HepG2 (cell line): ENCODE measurements around the gene SLC17A9. TPM values are rescaled to one million over a fixed set of nuclear protein-coding genes. Genes with fewer than 3 reads are reported as not detected.

ENCODE experiments used
- ATAC-seq: fragments of 200-7000 bp; cut with Tn5 transposase; 3 replicates; pipeline ENCODE4 v1.9.1; 2020; ENCODE audit warnings: mild to moderate bottlenecking, moderate library complexity
- BruUV-seq: library from RNA; stranded (reverse); fragments of 400-500 nt; replicated peaks from 2 replicates; lab custom pipeline; 2021; lab: Mats Ljungman, UMichigan
- CTCF ChIA-PET: fragments of 300-600 bp; formaldehyde crosslinking; extraction: SDS; loops from one replicate; lab custom pipeline; 2021; ENCODE audit warnings: low total read pairs, inconsistent platforms, low intra/inter-chr PET ratio; lab: Yijun Ruan, JAX
- POLR2A ChIA-PET: fragments of 350-600 bp; sonication (Branson Sonifier 250); formaldehyde crosslinking; loops from one replicate; lab custom pipeline; 2020; ENCODE audit warnings: antibody characterized with exemption, inconsistent platforms; lab: Yijun Ruan, JAX
- DNase-seq: peaks from one replicate; pipeline ENCODE4 v3.0.0-alpha.2; 2015; ENCODE audit warnings: low spot score
- FAIRE-seq: peaks from 3 replicates; lab custom pipeline; 2011; peaks lifted over from hg19 to GRCh38; lab: Jason Lieb, UNC
- H2AFZ ChIP-seq: one replicate; pipeline ENCODE4 v1.6.1; 2011; ENCODE audit warnings: low read length, inconsistent platforms
- H3K27ac ChIP-seq: fragments of 300-600 bp; 3 replicates; pipeline ENCODE4 v1.8.0; 2011; ENCODE audit warnings: mixed run types, mild to moderate bottlenecking, mixed read lengths, low read length, inconsistent platforms; ENCODE audit not compliant: insufficient read depth; ENCODE audit errors: extremely low read length
- H3K27me3 ChIP-seq, 2 experiments: fragments of 200-600 bp in 1 of 2; 2 replicates in 1 of 2; 3 replicates in 1 of 2; pipeline versions ENCODE4 v1.6.0 to v1.8.0; 2011; ENCODE audit warnings: low read length in 2 of 2, mild to moderate bottlenecking in 2 of 2, moderate library complexity in 2 of 2, inconsistent platforms in 1 of 2; ENCODE audit not compliant: insufficient read depth in 2 of 2, control insufficient read depth in 1 of 2
- H3K36me3 ChIP-seq, 2 experiments: fragments of 200-600 bp in 1 of 2; replicated peaks in 1 of 2; 2 replicates in 1 of 2; 3 replicates in 1 of 2; pipeline versions ENCODE4 v1.5.1 to v1.8.0; 2011; ENCODE audit warnings: low read length in 2 of 2, inconsistent platforms in 1 of 2; ENCODE audit not compliant: insufficient read depth in 2 of 2, control insufficient read depth in 1 of 2
- H3K4me1 ChIP-seq: 2 replicates; pipeline ENCODE4 v1.5.1; 2012; ENCODE audit warnings: low read length, inconsistent platforms; ENCODE audit not compliant: insufficient read depth
- H3K4me2 ChIP-seq: 2 replicates; pipeline ENCODE4 v1.6.0; 2011; ENCODE audit warnings: low read depth, low read length, inconsistent platforms
- H3K4me3 ChIP-seq, 3 experiments: fragments of 200-600 bp in 1 of 3; sonication (generic), shearing (Covaris generic) in 1 of 3; replicated peaks in 1 of 3; 2 replicates each; pipeline ENCODE4 v1.5.1; 2011 to 2016; ENCODE audit warnings: low read length in 3 of 3, inconsistent platforms in 2 of 3, low read depth in 2 of 3, mild to moderate bottlenecking in 2 of 3, control low read depth in 1 of 3, mixed read lengths in 1 of 3; ENCODE audit not compliant: insufficient read depth in 1 of 3
- H3K79me2 ChIP-seq: one replicate; pipeline ENCODE4 v1.6.1; 2011; ENCODE audit warnings: low read length, inconsistent platforms; ENCODE audit not compliant: insufficient read depth
- H3K9ac ChIP-seq: 2 replicates; pipeline ENCODE4 v1.6.0; 2011; ENCODE audit warnings: mild to moderate bottlenecking, low read depth, low read length, inconsistent platforms; ENCODE audit not compliant: insufficient read depth
- H3K9me3 ChIP-seq: 2 replicates; pipeline ENCODE4 v1.5.1; 2012; ENCODE audit warnings: mild to moderate bottlenecking, low read length
- H4K20me1 ChIP-seq: 2 replicates; pipeline ENCODE4 v1.6.0; 2011; ENCODE audit warnings: inconsistent platforms, mild to moderate bottlenecking, low read length, moderate library complexity; ENCODE audit not compliant: insufficient read depth
- ARNT ChIP-seq: fragments of 450-650 bp; IDR thresholded peaks from 2 replicates; pipeline ENCODE4 v1.6.1; 2017
- ATF7 ChIP-seq, 2 experiments: fragments of 450-650 bp in 1 of 2; sonication (generic) in 1 of 2; formaldehyde crosslinking in 1 of 2; IDR thresholded peaks; 2 replicates each; pipeline versions ENCODE4 v1.4.0 to v1.6.1; 2016 to 2020; ENCODE audit warnings: antibody characterized with exemption in 1 of 2, mild to moderate bottlenecking in 1 of 2, missing genetic modification reagents in 1 of 2
- HINFP ChIP-seq: sonication (generic); formaldehyde crosslinking; IDR thresholded peaks from 2 replicates; pipeline ENCODE4 v1.4.0; 2020; ENCODE audit warnings: low read depth, mild to moderate bottlenecking, missing genetic modification reagents
- HMGXB4 ChIP-seq, 2 experiments: sonication (generic) in 1 of 2; formaldehyde crosslinking in 1 of 2; IDR thresholded peaks; 2 replicates each; pipeline versions ENCODE4 v1.4.0 to v1.6.1; 2018 to 2020; ENCODE audit warnings: missing genetic modification reagents in 2 of 2, borderline replicate concordance in 1 of 2, low read depth in 1 of 2, mild to moderate bottlenecking in 1 of 2, missing biosample characterization in 1 of 2
- JUND ChIP-seq: sonication (generic); formaldehyde crosslinking; IDR thresholded peaks from 2 replicates; pipeline ENCODE4 v1.8.0; 2022; ENCODE audit warnings: mild to moderate bottlenecking, missing genetic modification reagents
- KDM3A ChIP-seq: IDR thresholded peaks from 2 replicates; pipeline ENCODE4 v1.6.1; 2018; ENCODE audit warnings: low read depth, missing compliant biosample characterization
- KDM5A ChIP-seq: fragments of 200-600 bp; sonication (generic); IDR thresholded peaks from 2 replicates; pipeline ENCODE4 v1.7.0; 2018; ENCODE audit warnings: antibody characterized with exemption, mild to moderate bottlenecking, low read length, borderline replicate concordance
- MIXL1 ChIP-seq: IDR thresholded peaks from 2 replicates; pipeline ENCODE4 v1.6.1; 2016
- RARA ChIP-seq: IDR thresholded peaks from 2 replicates; pipeline ENCODE4 v1.6.1; 2016; ENCODE audit warnings: missing genetic modification reagents, missing compliant biosample characterization
- RFX3 ChIP-seq: IDR thresholded peaks from 2 replicates; pipeline ENCODE4 v1.6.1; 2016; ENCODE audit warnings: missing biosample characterization, missing genetic modification reagents
- RFX5 ChIP-seq: IDR thresholded peaks from 2 replicates; pipeline ENCODE4 v1.6.1; 2011; ENCODE audit warnings: low read depth, low read length, improper control_type of control experiment
- SMYD3 ChIP-seq: sonication (generic); formaldehyde crosslinking; IDR thresholded peaks from 2 replicates; pipeline ENCODE4 v1.8.1; 2023; ENCODE audit warnings: mild to moderate bottlenecking, missing genetic modification reagents
- UBTF ChIP-seq: sonication (generic); formaldehyde crosslinking; IDR thresholded peaks from 2 replicates; pipeline ENCODE4 v1.4.0; 2020; ENCODE audit warnings: mild to moderate bottlenecking, missing genetic modification reagents
- YEATS2 ChIP-seq: sonication (generic); formaldehyde crosslinking; IDR thresholded peaks from 2 replicates; pipeline ENCODE4 v1.4.0; 2020; ENCODE audit warnings: missing genetic modification reagents, borderline replicate concordance
- ZFP36L2 ChIP-seq: sonication (generic); formaldehyde crosslinking; IDR thresholded peaks from 2 replicates; pipeline ENCODE4 v1.4.0; 2020; ENCODE audit warnings: missing genetic modification reagents
- ZNF331 ChIP-seq: sonication (generic); formaldehyde crosslinking; IDR thresholded peaks from 2 replicates; pipeline ENCODE4 v1.4.0; 2020; ENCODE audit warnings: missing genetic modification reagents
- ZNF33B ChIP-seq: sonication (generic); formaldehyde crosslinking; IDR thresholded peaks from 2 replicates; pipeline ENCODE4 v1.5.1; 2020; ENCODE audit warnings: mild to moderate bottlenecking, missing genetic modification reagents
- WGBS: methylation state at CpG from one replicate; pipeline ENCODE4 v1.1.6; 2017; ENCODE audit warnings: low lambda C conversion rate; 5-methylcytosine and 5-hydroxymethylcytosine counted together
- in situ Hi-C: cut with HindIII; loops from 2 replicates; pipeline ENCODE4 v1.10.0; 2017; ENCODE audit warnings: low pct_unique_long_range_greater_than_20kb; ENCODE audit not compliant: extremely low pct_ligation_motif_present
- intact Hi-C: fragments of 100-400 bp; cut with micrococcal nuclease; formaldehyde crosslinking; loops from one replicate; pipeline ENCODE4 v1.10.0; 2022; ENCODE audit not compliant: unreplicated experiment
- polyA plus RNA-seq, 8 experiments: library from polyadenylated mRNA; depleted of rRNA in 3 of 8; stranded (reverse) in 7 of 8; unstranded in 1 of 8; fragments of >200 nt; fragmentation: Illumina TruSeq in 4 of 8; extraction: Trizol in 4 of 8; gene quantifications; 2 replicates each; pipeline versions ENCODE4 v1.2.1 to v1.2.3, GENCODE V29; 2011 to 2016; ENCODE audit warnings: low read depth in 4 of 8, missing spikeins in 1 of 8, mixed read lengths in 1 of 8; ENCODE audit not compliant: insufficient read depth in 1 of 8
- total RNA-seq, 5 experiments: library from RNA; depleted of rRNA; stranded (reverse); fragments of >200 nt; fragmentation: Illumina TruSeq; extraction: Trizol; gene quantifications; 2 replicates each; pipeline ENCODE4 v1.2.3, GENCODE V29; 2016; ENCODE audit warnings: low read depth in 1 of 5

Gene SLC17A9
- total and polyA plus RNA-seq, 2 of the 13 experiments (the other 11 are each of a cell fraction or from before 2014, with no cell fraction given), result 110 to 191 TPM

- intact Hi-C loops (loop anchor here (1.0 kb wide), 2 partner anchors 21 to 46 kb away; no protein-coding TSS in a partner anchor), in situ Hi-C loops (no loop called here)
- no peak overlapping the region for H3K9ac ChIP-seq
- ATAC-seq, result peak; percentile 72
- H2AFZ ChIP-seq, result no peak overlapping the region
- H3K79me2 ChIP-seq, result peaks cover 100% of the 10 kb centered on the region
- peak overlapping the region; percentile 48 for H3K4me2 ChIP-seq
- ChIA-PET POLR2A (interaction anchor here (1.9 kb wide), 1 partner anchor 34 kb away, joined by 6 read pairs; no protein-coding TSS in a partner anchor), CTCF (interaction anchor here (0.8 to 2.2 kb wide), 3 partner anchors 14 to 27 kb away, joined by 4 to 17 read pairs (median 13); no protein-coding TSS in a partner anchor)
- H3K27ac ChIP-seq, result peak overlapping the region; percentile 9
- H4K20me1 ChIP-seq, result peaks cover 80% of the 10 kb centered on the region
- BruUV-seq, result no TSS peak
- WGBS, result 46% methylated on average over 8 of the region's 8 CpGs
- H3K4me3 ChIP-seq, result no peak overlapping the region
- peak; percentile 88 for DNase-seq
- H3K27me3 ChIP-seq, result peaks cover 0 to 5% of the 10 kb centered on the region in 2 experiments; a peak in 1 of 5 replicates
- FAIRE-seq, result peak; percentile 56
- no peaks in the 10 kb centered on the region for H3K9me3 ChIP-seq
- H3K36me3 ChIP-seq, result peaks cover 0 to 6% of the 10 kb centered on the region in 2 experiments; a peak in 1 of 5 replicates
- peaks cover 75% of the 10 kb centered on the region for H3K4me1 ChIP-seq
- TF ChIP-seq HMGXB4 (CRISPR knock-in tag; IDR thresholded peaks at IDR 0.05; ENCODE audit: borderline replicate concordance in 1 of 2, low read depth in 1 of 2) (peak; percentile 63 to 90; a peak in 3 of 4 replicates), ZNF331 (CRISPR knock-in tag) (peak; percentile 57; the same call in 1 of the 2 replicates), YEATS2 (0 out of 2 replicates have a peak, but pooled peaks have one; percentile 40), MIXL1 (CRISPR knock-in tag) (peak; percentile 47; the same call in 1 of the 2 replicates), RFX5 (peak; percentile 86), ATF7 (IDR thresholded peaks at IDR 0.05) (no peak), ATF7 (CRISPR knock-in tag; IDR thresholded peaks at IDR 0.05) (no peak), KDM5A (no peak; the same call in 1 of the 2 replicates), JUND (CRISPR knock-in tag) (no peak), KDM3A (CRISPR knock-in tag) (no peak), RARA (CRISPR knock-in tag) (peak; percentile 59), HINFP (no peak), ZFP36L2 (CRISPR knock-in tag) (no peak), RFX3 (no peak), SMYD3 (CRISPR knock-in tag) (0 out of 2 replicates have a peak, but pooled peaks have one; percentile 53), ZNF33B (CRISPR knock-in tag) (0 out of 2 replicates have a peak, but pooled peaks have one; percentile 40), ARNT (no peak), UBTF (CRISPR knock-in tag) (0 out of 2 replicates have a peak, but pooled peaks have one; percentile 39)
Measured at GRCh38 chr20:62921119-62921687, 31.3 kb upstream of the SLC17A9 start.
